NCI-H1417 treated with DMSO at 0.1 percent for 48 hours (cell line): ENCODE measurements around the gene OCLN.
"Not testable (repeated sequence)": the region's sequence is repeated elsewhere in the genome, so short reads cannot be mapped to it uniquely, and the experiment has no call there.

Source experiments
- DNase-seq: peaks from one replicate; lab custom pipeline; 2025; lab: John Stamatoyannopoulos, UW

Gene OCLN

GRCh38 chr5:69528609-69529008 lies 36.0 kb downstream of the OCLN start:
- no peak for DNase-seq

GRCh38 chr5:69530561-69531405 lies 38.2 kb downstream of the OCLN start:
- DNase-seq = no peak

GRCh38 chr5:69531406-69531801 lies 38.8 kb downstream of the OCLN start:
- no peak for DNase-seq

DNA sequence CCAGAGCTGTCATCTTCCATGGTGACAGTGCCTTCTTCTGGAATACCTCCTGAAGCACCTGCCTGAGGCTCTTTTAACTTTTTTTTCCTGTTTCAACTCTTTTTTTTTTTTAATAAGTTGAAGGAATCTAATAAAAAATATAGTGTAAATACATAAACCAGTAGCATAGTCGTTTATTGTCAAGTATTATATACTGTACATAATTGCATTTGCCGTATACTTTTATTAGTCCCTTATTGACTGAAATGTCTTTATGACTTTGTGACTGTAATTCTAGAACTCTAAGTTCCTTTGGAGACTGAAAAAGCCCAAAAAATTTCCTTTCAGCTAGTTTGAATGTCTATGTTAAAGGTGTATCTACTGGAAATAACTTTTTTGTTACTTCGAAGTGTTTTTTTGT lies 45.3 kb downstream of the OCLN start:
- not testable (repeated sequence) for DNase-seq

- not testable (repeated sequence) for DNase-seq
Observed at GRCh38 chr5:69538735-69539134, 46.1 kb downstream of the OCLN start.

DNA sequence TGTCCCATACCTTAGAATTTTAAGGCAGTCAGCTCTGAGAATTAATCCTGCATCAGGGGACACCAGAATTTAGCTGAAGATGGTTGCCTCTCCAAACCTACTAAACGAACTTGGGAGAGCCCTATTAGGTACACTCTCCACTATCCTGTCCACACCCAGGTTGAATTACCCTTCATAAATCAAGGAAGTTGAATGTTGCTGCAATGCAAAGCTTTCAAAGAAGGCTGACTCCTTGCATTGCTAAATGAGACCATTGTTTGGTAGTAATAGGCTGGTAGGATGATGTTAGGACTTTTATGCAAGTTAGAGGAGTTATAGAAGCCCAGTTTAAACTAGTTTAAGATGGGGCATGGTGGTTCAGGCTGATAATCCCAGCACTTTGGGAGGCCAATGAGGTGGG lies 48.8 kb downstream of the OCLN start:
- DNase-seq = not testable (repeated sequence)

DNA sequence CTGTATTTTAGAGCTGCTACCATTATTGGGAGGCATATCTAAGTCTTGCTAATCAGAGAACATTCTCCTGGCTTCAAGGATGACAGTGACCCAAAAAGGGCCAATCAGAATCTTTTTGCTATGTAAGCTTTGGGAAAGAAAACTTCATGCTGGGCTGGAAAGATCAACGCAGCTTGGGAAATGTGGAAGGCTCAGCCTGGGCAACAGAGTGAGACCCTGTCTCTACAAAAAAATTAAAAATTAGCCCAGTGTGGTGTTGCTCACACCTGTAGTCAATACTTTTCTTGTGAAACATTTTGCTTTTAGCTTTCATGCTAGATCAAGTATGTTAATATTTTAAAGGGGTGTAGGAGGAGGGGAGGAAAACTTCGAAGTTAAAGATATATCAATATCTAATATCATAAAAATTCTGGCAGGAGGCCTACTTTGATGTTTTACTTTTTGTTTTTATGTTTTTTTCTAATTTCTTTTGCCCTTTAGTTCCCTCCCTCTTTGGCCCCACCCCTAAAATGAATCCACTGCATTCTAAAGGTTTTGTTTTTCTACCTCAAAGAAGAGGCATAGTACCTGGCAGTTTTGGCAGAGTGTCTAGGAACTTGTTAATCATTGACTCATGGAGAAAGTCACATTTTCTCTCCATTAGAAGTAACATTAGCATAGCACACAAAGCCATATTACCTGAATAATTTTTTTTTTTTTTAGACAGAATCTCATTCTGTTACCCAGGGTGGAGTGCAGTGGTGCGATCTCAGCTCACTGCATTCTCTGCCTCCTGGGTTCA lies 50.4 kb downstream of the OCLN start:
- DNase-seq = not testable (repeated sequence)

DNA sequence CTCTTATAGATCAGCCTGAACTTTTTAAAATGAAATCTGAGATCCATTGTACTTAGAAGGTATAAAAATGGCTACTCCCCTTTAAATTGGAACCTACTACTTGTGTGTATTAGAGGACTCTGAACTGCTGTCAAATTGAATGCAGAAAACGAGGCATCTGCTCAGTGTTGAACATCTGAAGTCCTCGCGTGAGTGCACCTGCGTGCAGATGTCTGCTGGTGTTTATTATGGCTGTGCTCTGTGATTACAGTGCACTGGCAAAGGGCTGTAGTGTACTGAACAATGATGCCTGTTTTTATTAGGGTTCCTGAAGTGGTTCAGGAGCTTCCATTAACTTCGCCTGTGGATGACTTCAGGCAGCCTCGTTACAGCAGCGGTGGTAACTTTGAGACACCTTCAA lies 52.0 kb downstream of the OCLN start:
- DNase-seq = not testable (repeated sequence)

- DNase-seq = not testable (repeated sequence)
Observed at GRCh38 chr5:69559908-69560330, 67.3 kb downstream of the OCLN start, which contains the start of gene GTF2H2C. GTF2H2C (plus strand) TSS chr5:69560191; CDS start chr5:69565133, 4,942 bp downstream.

DNA sequence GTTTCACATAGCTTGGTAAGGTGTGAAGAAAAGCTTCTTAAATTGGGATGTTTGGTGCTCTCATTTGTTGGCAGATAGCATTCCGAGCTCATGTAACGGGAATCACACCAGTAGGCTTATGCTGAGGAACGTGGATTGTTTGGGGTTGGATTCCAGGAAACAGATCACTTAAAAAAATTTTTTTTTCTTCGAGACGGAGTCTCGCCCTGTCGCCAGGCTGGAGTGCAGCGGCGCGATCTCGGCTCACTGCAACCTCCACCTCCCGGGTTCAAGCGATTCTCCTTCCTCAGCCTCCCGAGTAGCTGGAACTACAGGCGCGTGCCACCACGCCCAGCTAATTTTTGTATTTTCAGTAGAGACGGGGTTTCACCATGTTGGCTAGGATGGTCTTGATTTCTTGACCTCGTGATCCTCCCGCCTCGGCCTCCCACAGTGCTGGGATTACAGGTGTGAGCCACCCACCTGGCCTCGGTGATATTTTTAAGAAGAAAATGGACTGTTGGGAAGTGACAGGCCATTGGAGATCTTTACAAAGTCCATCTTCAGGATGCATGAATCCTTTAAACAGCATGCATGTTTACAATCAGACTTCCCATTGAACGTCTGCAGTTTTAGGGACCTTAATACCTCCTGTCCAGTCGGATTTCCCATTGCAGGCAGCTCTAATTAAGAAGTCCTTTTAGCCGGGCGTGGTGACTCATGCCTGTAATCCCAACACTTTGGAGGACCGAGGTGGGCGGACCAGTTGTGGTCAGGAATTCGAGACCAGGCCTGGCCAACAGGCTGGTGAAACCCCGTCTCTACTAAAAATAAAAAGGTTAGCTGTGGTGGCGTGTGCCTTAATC lies 68.2 kb downstream of the OCLN start:
- DNase-seq = not testable (repeated sequence)

DNA sequence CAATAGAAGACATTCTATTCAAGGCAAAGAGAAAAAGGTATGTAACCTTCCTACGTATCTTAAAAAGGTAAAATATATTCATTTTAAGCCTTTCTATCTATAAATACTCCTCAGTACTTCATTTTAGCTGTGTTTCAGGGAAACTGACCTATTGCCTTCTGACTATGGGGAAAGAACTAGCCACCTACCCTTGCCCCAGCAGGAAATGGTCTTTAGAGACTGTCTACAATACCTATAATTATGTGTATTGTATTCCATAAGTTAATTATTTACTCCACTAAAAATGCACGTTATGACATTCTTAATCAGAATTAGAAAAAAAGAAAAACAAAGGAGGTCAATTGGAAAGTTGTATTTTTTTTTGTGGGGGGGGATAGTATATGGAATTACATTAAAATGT lies 73.6 kb downstream of the OCLN start:
- not testable (repeated sequence) for DNase-seq

DNA sequence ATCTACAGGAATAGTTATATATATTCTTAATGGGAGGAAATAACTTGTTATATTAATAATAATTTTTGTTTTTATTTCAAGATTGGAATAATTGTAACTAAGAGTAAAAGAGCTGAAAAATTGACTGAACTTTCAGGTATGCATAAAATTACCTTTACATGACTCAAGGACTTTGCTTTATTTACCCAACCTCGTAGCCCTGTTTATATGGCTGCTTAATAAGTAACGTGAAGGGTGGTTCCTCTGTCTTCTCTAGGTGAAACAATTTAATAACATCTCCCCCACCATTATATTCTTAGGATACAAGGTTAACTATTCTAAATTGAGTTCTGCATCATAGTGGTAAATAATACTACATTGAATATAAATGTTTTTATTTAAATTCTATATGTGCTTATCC lies 75.5 kb downstream of the OCLN start:
- not testable (repeated sequence) for DNase-seq

DNA sequence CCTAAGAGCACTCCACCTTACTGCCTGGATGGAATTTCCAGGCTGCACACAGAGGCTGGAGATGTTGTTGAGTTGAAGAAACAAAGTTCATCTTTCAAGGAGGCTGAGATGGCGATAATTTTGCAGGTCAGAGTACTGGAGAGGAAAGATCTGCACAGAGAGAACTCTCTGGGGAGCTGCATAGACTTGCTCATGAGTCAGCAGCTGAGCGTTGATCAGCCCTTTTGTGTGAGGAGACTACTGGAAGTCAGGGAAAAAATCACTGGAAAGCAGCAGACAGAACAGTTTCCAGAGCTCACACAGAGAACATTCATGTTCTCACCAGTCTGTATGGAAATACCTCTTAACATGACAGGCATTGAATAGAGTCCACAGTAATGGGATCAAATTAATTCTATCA lies 90.8 kb downstream of the OCLN start:
- DNase-seq = not testable (repeated sequence)

GRCh38 chr5:69596114-69596840 lies 103.7 kb downstream of the OCLN start:
- not testable (repeated sequence) for DNase-seq

DNA sequence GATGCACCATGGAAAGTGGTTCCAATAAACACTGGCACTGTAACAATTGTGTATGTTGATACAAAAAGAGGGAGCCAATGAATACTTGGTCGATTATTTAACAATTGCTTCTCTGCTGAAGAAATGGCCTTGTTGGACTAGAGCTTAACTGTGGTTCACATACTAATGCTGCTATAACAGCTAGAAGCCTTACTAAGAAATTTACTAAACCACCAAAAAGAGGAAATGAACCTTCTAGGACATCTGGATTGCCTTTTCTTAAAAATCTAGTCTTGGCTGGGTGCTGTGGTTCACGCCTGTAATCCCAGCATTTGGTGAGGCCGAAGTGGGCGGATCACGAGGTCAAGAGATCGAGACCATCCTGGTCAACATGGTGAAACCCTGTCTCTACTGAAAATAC lies 109.4 kb downstream of the OCLN start:
- DNase-seq = not testable (repeated sequence)

DNA sequence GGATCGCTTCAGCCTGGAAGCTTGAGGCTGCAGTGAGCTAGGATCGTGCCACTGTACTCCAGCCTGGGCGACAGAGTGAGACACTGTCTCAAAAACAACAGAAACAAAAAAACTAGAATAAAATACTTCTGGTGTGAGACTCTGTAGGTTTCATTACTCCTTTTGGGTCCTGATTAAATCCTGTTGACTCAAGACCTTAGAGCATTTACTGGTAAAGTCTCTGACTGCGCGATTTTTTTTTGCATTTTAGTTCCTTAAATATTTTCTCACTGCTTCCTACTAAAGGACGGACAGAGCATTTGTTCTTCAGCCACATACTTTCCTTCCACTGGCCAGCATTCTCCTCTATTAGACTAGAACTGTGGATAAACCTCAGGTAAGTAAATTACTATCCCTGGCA lies 114.2 kb downstream of the OCLN start:
- DNase-seq = not testable (repeated sequence)
